GM12801 (cell line): Measurements from ENCODE around the gene IRF2BPL.

Experiments
- CTCF ChIP-seq: IDR thresholded peaks from one replicate; pipeline ENCODE4 v1.5.1; 2011; ENCODE audit warnings: control low read depth; ENCODE audit not compliant: insufficient read length; ENCODE audit errors: extremely low read depth

IRF2BPL gene

DNA sequence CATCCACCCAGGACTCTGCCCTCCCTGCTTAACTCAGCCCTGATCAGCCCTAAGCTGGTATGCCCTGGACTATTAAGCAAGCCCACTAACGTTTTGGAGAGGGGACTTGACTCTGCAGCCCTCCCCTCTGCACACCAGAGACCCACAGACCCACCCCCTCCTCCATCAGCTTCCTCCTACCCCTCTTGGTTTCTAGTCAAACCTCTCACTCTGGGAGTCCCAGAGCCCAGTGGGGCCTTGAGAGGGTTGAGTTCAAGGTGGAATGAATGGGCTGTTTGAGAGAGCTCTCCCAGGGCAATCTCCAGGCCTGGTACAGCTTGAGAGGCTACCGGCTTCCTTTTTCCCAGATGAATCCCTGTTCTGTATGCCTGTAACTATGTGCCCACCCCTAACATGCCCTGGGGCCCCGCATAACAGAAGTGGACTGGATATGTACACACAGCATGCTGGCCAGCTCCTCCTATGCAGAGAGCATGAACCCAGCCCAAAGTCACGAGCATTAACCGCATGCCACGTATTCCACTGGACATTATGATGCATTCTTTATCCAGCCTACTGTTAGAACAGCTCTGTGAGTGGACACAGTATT, 43.6 kb downstream of the IRF2BPL start:
- no peak for TF ChIP-seq CTCF

DNA sequence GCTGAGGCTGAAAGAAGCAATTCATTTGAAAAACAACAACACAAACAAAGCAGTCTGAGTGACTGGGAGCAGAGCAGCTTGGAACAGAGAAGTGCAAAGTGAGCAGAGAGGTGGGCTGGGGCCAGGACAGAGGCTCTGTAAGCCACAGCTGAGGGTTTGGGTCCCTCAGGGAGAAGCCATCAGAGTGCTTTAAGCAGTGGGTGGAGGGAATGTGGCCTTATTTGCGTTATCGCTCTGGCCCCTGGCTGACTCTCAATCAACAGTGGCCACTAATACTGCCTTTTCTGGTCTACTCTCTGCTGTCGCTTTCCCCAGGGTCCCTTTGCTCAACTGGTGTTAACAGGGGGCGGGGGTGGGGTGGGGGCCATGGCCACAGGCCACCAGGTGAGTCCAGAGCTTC, 44.2 kb downstream of the IRF2BPL start:
- no peak for TF ChIP-seq CTCF

DNA sequence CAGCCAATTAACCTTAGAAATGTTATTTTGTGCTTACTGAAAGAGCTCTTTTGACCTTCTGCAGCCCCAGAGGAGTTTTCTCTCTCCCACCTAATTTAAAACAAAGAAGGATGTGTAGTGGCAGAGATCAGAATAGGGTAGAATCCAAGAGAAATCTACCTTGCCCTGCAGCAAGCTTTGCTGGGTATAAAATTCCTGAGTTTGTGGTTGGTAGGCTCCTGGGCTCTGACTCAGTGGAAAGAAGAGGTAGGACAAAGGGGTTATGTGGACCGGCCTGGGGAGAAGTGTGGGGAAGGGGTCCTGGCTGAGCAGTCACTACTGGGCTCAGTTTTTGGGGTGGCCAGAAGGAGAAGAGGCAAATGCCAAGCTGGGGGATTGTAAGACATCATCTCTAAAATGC, 46.8 kb downstream of the IRF2BPL start:
- no peak for TF ChIP-seq CTCF

DNA sequence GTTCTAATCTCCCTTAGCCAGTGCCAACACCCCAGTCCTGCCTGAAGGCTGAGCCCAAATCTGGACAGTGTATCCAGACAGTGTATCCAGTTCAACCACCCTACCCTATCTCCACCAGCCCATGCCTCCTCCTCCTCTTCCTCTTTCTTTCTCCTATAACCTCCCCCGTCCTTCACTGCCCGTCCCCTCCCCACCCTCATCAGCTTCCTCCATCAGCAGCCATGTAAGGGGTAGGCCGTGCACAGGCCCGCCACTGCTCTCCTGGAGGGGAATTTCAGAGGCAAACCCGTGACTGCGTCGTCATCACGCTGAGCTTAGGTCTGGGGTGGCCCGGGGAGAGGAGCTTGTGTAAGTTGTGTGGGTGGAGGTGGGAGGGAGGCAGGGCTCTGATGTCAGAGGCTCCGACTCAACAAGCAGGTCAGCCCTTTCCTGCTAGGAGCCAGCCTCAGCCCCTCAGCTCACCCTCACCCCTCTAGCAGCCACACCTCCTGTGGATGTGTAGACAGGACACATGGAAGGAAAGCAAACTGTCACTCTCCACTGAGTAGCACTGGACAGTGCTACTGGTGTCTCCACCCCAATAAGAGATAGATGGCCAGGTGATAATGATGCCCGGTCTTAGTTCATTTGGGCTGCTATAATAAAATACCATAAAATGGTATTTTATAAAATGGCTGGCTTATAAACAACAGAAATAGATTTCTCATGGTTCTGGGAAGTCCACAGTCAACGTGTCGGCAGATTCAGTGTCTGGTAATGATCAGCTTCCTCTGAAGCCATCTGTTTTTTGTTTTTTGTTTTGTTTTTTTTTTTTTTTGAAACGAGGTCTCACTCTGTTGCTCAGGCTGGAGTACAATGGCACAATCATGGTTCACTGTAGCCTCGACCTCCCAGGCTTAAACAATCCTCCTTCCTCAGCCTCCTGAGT, 50.5 kb downstream of the IRF2BPL start:
- TF ChIP-seq CTCF: no peak

- no peak for TF ChIP-seq CTCF
These were observed 52.1 kb downstream of the IRF2BPL start for GRCh38 chr14:76976240-76977005.

- TF ChIP-seq CTCF: no peak
These were observed 52.7 kb downstream of the IRF2BPL start for GRCh38 chr14:76975812-76976211.

GRCh38 chr14:76975051-76975450, 53.5 kb downstream of the IRF2BPL start:
- no peak for TF ChIP-seq CTCF
